GM23248 (cell line): Measurements from ENCODE around the gene C2CD2. TPM values are rescaled to one million over a fixed set of nuclear protein-coding genes. Genes with fewer than 3 reads are reported as not detected.

Experiments used
- DNase-seq: peaks from one replicate; pipeline ENCODE4 v3.0.0-alpha.2; 2015
- H2AFZ ChIP-seq: fragments of 200-600 bp; sonication (generic); 2 replicates; pipeline ENCODE4 v1.6.1; 2016; ENCODE audit warnings: antibody characterized with exemption
- H3F3A ChIP-seq: fragments of 200-600 bp; sonication (generic); 2 replicates; pipeline ENCODE4 v1.6.1; 2016; ENCODE audit warnings: mild to moderate bottlenecking, antibody characterized with exemption, mixed run types; ENCODE audit not compliant: insufficient read depth
- H3K27ac ChIP-seq: fragments of 200-600 bp; sonication (generic); 2 replicates; pipeline ENCODE4 v1.5.1; 2016; ENCODE audit warnings: mild to moderate bottlenecking
- H3K27me3 ChIP-seq: fragments of 200-600 bp; sonication (generic); replicated peaks from 2 replicates; pipeline ENCODE4 v1.6.1; 2016; ENCODE audit warnings: mild to moderate bottlenecking; ENCODE audit not compliant: insufficient read depth
- H3K36me3 ChIP-seq: fragments of 200-600 bp; sonication (generic); 2 replicates; pipeline ENCODE4 v1.6.1; 2016; ENCODE audit warnings: low read depth, mild to moderate bottlenecking
- H3K4me1 ChIP-seq: fragments of 200-600 bp; sonication (generic); 2 replicates; pipeline ENCODE4 v1.6.1; 2016; ENCODE audit warnings: mild to moderate bottlenecking; ENCODE audit not compliant: insufficient read depth
- H3K4me2 ChIP-seq: fragments of 200-600 bp; sonication (generic); one replicate; pipeline ENCODE4 v1.6.1; 2016; ENCODE audit warnings: mild to moderate bottlenecking; ENCODE audit not compliant: unreplicated experiment
- H3K4me3 ChIP-seq: fragments of 200-600 bp; sonication (generic); 2 replicates; pipeline ENCODE4 v1.5.1; 2016; ENCODE audit warnings: mild to moderate bottlenecking
- H3K79me2 ChIP-seq: fragments of 200-600 bp; sonication (generic); 2 replicates; pipeline ENCODE4 v1.6.1; 2016; ENCODE audit warnings: mild to moderate bottlenecking; ENCODE audit not compliant: insufficient read depth
- H3K9ac ChIP-seq: fragments of 200-600 bp; sonication (generic); 2 replicates; pipeline ENCODE4 v1.6.1; 2016; ENCODE audit warnings: mild to moderate bottlenecking
- H3K9me2 ChIP-seq: fragments of 200-600 bp; sonication (generic); 2 replicates; pipeline ENCODE4 v1.6.1; 2016; ENCODE audit warnings: mixed run types, mild to moderate bottlenecking, moderate library complexity; ENCODE audit not compliant: insufficient read depth
- H3K9me3 ChIP-seq: fragments of 200-600 bp; sonication (generic); one replicate; pipeline ENCODE4 v1.6.1; 2017; ENCODE audit warnings: low read depth
- H4K20me1 ChIP-seq: fragments of 200-600 bp; sonication (generic); 2 replicates; pipeline ENCODE4 v1.6.0; 2016; ENCODE audit not compliant: insufficient read depth
- EZH2 ChIP-seq: fragments of 200-600 bp; sonication (generic); IDR thresholded peaks from 2 replicates; pipeline ENCODE4 v1.6.1; 2018; ENCODE audit warnings: antibody characterized with exemption, mild to moderate bottlenecking; ENCODE audit not compliant: insufficient read depth, poor library complexity, severe bottlenecking
- EZH2phosphoT487 ChIP-seq: fragments of 200-600 bp; sonication (generic); IDR thresholded peaks from 2 replicates; pipeline ENCODE4 v1.6.1; 2018; ENCODE audit warnings: antibody characterized with exemption, moderate library complexity, mild to moderate bottlenecking, low read depth; ENCODE audit not compliant: insufficient read depth
- WGBS, 2 experiments: methylation state at CpG; one replicate each; pipeline ENCODE4 v1.1.6; 2015 to 2017; ENCODE audit warnings: low lambda C conversion rate in 2 of 2, low coverage in 1 of 2; ENCODE audit errors: missing lambda C conversion rate in 2 of 2; 5-methylcytosine and 5-hydroxymethylcytosine counted together
- in situ Hi-C: fragments of 300-500 bp; cut with MboI; formaldehyde crosslinking; loops from 2 replicates; pipeline ENCODE4 v1.15.0; 2020
- polyA plus RNA-seq: library from polyadenylated mRNA; unstranded; fragments of >200 nt; fragmentation: Nextera tagmentation; extraction: Ambion mirVana; gene quantifications from 2 replicates; pipeline ENCODE4 v1.2.1, GENCODE V29; 2016
- small RNA-seq: library from RNA; depleted of rRNA; stranded (forward); fragments of <200 nt; gene quantifications from one replicate; pipeline ENCODE3, GENCODE V24; 2014; ENCODE audit warnings: low read depth, low replicate concordance
- total RNA-seq: library from RNA; depleted of rRNA; stranded (reverse); fragments of >200 nt; shearing (Covaris generic); gene quantifications from 2 replicates; pipeline ENCODE4 v1.2.3, GENCODE V29; 2014; rRNA removed

The C2CD2 gene
- total and polyA plus RNA-seq, 2 experiments from 2014 or later = 7.6 to 12.2 TPM

- Histone ChIP-seq H3K4me1 (no peaks in the 10 kb centered on the region), H3K4me2 (no peak overlapping the region), H3F3A (no peaks in the 10 kb centered on the region), H2AFZ (no peak overlapping the region), H3K9me3 (peaks cover 2% of the 10 kb centered on the region), H3K36me3 (peaks cover 5% of the 10 kb centered on the region; the same call in 1 of the 2 replicates), H3K9me2 (no peaks in the 10 kb centered on the region), H3K79me2 (no peaks in the 10 kb centered on the region), H3K27ac (no peak overlapping the region), H3K27me3 (no peaks in the 10 kb centered on the region), H3K9ac (no peak overlapping the region), H3K4me3 (no peak overlapping the region), H4K20me1 (no peaks in the 10 kb centered on the region)
- DNase-seq = no peak
- in situ Hi-C loops = no loop called here
- TF ChIP-seq EZH2 (no peak), EZH2phosphoT487 (no peak)
- 91 to 93% methylated on average over 4 to 10 of the region's 10 CpGs for WGBS, 2 experiments
Measured at GRCh38 chr21:41835711-41836154, 118.1 kb downstream of the C2CD2 start.

Small RNA genes lying within 50 kb of the gene (small RNA-seq; reads per million reads assigned to genes)
- gene RF00334 = not detected

Other genes starting within 250 kb of the C2CD2 start
- 0.54 and 1.0 TPM in 2 replicates for gene RIPK4, start 187.0 kb downstream of the C2CD2 start, total RNA-seq
- gene RIPK4, start 187.0 kb downstream of the C2CD2 start, polyA plus RNA-seq = 0.43 and 0.46 TPM in 2 replicates
- 2.5 and 4.2 TPM in 2 replicates for gene PRDM15, start 74.7 kb downstream of the C2CD2 start, total RNA-seq
- 1.7 and 2.3 TPM in 2 replicates for gene PRDM15, start 74.7 kb downstream of the C2CD2 start, polyA plus RNA-seq
- 10.6 and 10.7 TPM in 2 replicates for gene ZBTB21, start 56.3 kb upstream of the C2CD2 start, total RNA-seq
- 9.1 and 10.7 TPM in 2 replicates for gene ZBTB21, start 56.3 kb upstream of the C2CD2 start, polyA plus RNA-seq
- gene UMODL1, start 117.3 kb upstream of the C2CD2 start, total RNA-seq = not detected in 2 replicates
- gene UMODL1, start 117.3 kb upstream of the C2CD2 start, polyA plus RNA-seq = not detected in 2 replicates